SU-DHL-6 (cell line): Measurements from ENCODE around the gene KCNF1.

ENCODE experiments used
- H2AFZ ChIP-seq: fragments of 200-600 bp; sonication (generic); 2 replicates; pipeline ENCODE4 v1.6.1; 2014; ENCODE audit warnings: low read depth, mild to moderate bottlenecking, moderate library complexity, mixed read lengths, antibody characterized with exemption, low read length; ENCODE audit not compliant: severe bottlenecking
- H3F3A ChIP-seq: fragments of 200-600 bp; shearing (Covaris generic); 2 replicates; pipeline ENCODE4 v1.6.0; 2016; ENCODE audit warnings: antibody characterized with exemption, mild to moderate bottlenecking; ENCODE audit not compliant: insufficient read depth
- H3K27ac ChIP-seq: fragments of 200-600 bp; sonication (generic); 2 replicates; pipeline ENCODE4 v1.5.1; 2016; ENCODE audit warnings: low read depth, mild to moderate bottlenecking, low read length, moderate library complexity, mixed read lengths
- H3K27me3 ChIP-seq: fragments of 200-600 bp; sonication (generic), shearing (Covaris generic); 2 replicates; pipeline ENCODE4 v1.6.0; 2014; ENCODE audit warnings: mild to moderate bottlenecking, low read length
- H3K36me3 ChIP-seq: fragments of 200-600 bp; sonication (generic); 2 replicates; pipeline ENCODE4 v1.6.1; 2014; ENCODE audit warnings: mild to moderate bottlenecking, low read length, mixed read lengths
- H3K4me2 ChIP-seq: fragments of 300-600, 200-600 bp; shearing (Covaris generic), sonication (generic); 2 replicates; pipeline ENCODE4 v1.6.0; 2014; ENCODE audit warnings: low read length, low read depth, mild to moderate bottlenecking; ENCODE audit not compliant: poor library complexity, severe bottlenecking
- H3K4me3 ChIP-seq: fragments of 200-600 bp; sonication (generic); 2 replicates; pipeline ENCODE4 v1.5.1; 2014; ENCODE audit warnings: antibody characterized with exemption, low read length, mild to moderate bottlenecking, mixed read lengths; ENCODE audit not compliant: insufficient read depth, poor library complexity, severe bottlenecking
- H3K79me2 ChIP-seq: fragments of 200-600 bp; sonication (generic); 2 replicates; pipeline ENCODE4 v1.6.1; 2014; ENCODE audit warnings: mild to moderate bottlenecking, low read length, moderate library complexity; ENCODE audit not compliant: insufficient read depth
- H3K9ac ChIP-seq: fragments of 200-600 bp; sonication (generic); 2 replicates; pipeline ENCODE4 v1.7.0; 2014; ENCODE audit warnings: mild to moderate bottlenecking, low read length
- H3K9me2 ChIP-seq: fragments of 200-600 bp; sonication (generic); replicated peaks from 2 replicates; pipeline ENCODE4 v1.6.1; 2014; ENCODE audit warnings: low read length; ENCODE audit not compliant: insufficient read depth
- H3K9me3 ChIP-seq: fragments of 200-600 bp; sonication (generic); 2 replicates; pipeline ENCODE4 v1.6.1; 2014; ENCODE audit warnings: low read length, mixed read lengths; ENCODE audit not compliant: insufficient read depth
- H4K20me1 ChIP-seq: fragments of 200-600 bp; sonication (generic); 2 replicates; pipeline ENCODE4 v1.6.1; 2014; ENCODE audit warnings: low read depth, mild to moderate bottlenecking, antibody characterized with exemption, low read length, moderate library complexity, mixed read lengths
- EZH2phosphoT487 ChIP-seq: fragments of 200-600 bp; sonication (generic), shearing (Covaris generic); conservative IDR thresholded peaks from 2 replicates; pipeline ENCODE4 v1.6.1; 2018; ENCODE audit warnings: mild to moderate bottlenecking, antibody characterized with exemption, low read length, moderate library complexity, mixed read lengths
- TF ChIP-seq, protein P1 (sequence below): fragments of 200-600 bp; sonication (generic); IDR thresholded peaks from one replicate; pipeline ENCODE4 v1.5.1; 2017; ENCODE audit warnings: antibody characterized with exemption, mild to moderate bottlenecking, low read length, moderate library complexity; ENCODE audit not compliant: insufficient read depth, poor library complexity, severe bottlenecking

KCNF1 gene

DNA sequence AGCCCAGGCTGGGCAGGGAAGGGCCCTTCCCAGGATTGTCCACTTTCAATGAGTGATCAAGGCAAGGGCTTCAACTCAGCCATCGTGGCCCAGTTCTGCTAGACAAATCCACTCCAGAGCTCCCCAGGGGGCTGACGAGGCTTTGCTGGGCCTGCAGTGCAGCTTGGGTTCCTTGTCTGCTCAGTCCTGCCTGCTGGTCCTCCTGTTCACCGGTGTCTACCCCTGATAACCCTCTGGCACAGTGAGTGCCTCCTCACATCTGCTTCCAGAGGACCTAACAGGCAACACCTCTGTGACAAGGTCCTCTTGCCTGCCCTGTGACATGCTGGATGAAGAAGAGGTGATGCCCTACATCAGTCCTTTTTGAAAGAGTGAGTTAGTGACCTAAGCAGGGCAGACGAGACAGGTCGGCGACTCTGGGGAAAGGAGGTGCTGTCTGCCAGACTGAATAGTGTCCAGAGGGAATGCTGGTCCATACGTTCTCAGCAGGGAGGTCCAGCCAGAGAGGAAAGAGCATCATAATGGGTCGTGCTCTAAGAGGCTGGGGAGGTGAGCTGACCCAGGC lies 20.9 kb upstream of the KCNF1 start:
- Histone ChIP-seq H3K27me3 (no peaks in the 10 kb centered on the region), H3K36me3 (no peaks in the 10 kb centered on the region), H3K79me2 (no peaks in the 10 kb centered on the region), H3F3A (no peaks in the 10 kb centered on the region), H3K9ac (no peak overlapping the region), H2AFZ (no peak overlapping the region), H3K4me2 (no peak overlapping the region), H3K4me3 (no peak overlapping the region), H3K27ac (no peak overlapping the region), H3K9me2 (no peaks in the 10 kb centered on the region), H3K9me3 (no peaks in the 10 kb centered on the region), H4K20me1 (no peaks in the 10 kb centered on the region)
- no peak for TF ChIP-seq EZH2phosphoT487
- TF ChIP-seq, protein P1, sequence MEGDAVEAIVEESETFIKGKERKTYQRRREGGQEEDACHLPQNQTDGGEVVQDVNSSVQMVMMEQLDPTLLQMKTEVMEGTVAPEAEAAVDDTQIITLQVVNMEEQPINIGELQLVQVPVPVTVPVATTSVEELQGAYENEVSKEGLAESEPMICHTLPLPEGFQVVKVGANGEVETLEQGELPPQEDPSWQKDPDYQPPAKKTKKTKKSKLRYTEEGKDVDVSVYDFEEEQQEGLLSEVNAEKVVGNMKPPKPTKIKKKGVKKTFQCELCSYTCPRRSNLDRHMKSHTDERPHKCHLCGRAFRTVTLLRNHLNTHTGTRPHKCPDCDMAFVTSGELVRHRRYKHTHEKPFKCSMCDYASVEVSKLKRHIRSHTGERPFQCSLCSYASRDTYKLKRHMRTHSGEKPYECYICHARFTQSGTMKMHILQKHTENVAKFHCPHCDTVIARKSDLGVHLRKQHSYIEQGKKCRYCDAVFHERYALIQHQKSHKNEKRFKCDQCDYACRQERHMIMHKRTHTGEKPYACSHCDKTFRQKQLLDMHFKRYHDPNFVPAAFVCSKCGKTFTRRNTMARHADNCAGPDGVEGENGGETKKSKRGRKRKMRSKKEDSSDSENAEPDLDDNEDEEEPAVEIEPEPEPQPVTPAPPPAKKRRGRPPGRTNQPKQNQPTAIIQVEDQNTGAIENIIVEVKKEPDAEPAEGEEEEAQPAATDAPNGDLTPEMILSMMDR = no peak

DNA sequence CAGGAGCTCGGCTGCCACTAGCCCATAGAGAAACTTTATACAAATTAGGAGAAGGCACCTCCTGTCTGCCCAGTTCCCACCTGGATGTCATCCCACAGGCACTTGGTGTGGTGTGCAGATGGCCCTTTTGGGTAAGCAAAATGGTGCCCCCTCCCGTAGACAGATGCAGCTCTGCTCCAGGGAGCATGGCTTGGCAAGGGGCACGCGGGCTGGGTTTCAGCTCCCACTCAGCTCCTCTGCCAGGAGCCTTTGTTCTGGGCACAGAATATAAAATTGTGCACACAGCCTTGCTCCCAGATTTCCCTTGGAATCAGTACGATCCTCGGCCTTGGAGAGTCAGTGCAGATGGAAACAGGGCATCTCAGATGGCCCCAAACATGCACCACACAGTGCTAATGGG lies 20.3 kb upstream of the KCNF1 start:
- no peak overlapping the region for H2AFZ ChIP-seq
- no peaks in the 10 kb centered on the region for H3K27me3 ChIP-seq
- no peaks in the 10 kb centered on the region for H3K9me3 ChIP-seq
- H3K79me2 ChIP-seq = no peaks in the 10 kb centered on the region
- H3K4me2 ChIP-seq = no peak overlapping the region
- H3K4me3 ChIP-seq = no peak overlapping the region
- H3K36me3 ChIP-seq = no peaks in the 10 kb centered on the region
- H3F3A ChIP-seq = no peaks in the 10 kb centered on the region
- H3K27ac ChIP-seq = no peak overlapping the region
- no peak overlapping the region for H3K9ac ChIP-seq
- no peaks in the 10 kb centered on the region for H4K20me1 ChIP-seq
- no peaks in the 10 kb centered on the region for H3K9me2 ChIP-seq
- TF ChIP-seq EZH2phosphoT487 = no peak
- TF ChIP-seq, protein P1 = no peak

DNA sequence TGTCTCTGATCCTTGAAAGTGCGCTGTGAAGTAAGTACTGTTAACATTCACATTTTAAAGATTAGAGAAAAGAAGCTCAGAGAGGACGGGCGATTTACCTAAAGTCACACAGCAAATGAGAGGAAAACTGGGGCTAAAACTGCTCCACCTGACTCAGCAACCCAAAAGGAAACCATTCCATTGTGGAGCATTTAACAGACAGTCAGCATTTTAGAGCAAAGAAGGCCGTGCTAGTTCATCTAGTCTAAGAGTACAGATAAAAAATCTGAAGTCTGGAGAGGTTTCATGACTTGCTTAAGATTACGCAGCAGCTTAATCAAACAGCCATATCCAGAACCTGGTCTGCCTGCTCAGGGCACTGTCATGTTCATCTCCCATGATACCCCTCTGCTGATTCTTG lies 19.9 kb upstream of the KCNF1 start:
- Histone ChIP-seq H3K9me3 (no peaks in the 10 kb centered on the region), H3K79me2 (no peaks in the 10 kb centered on the region), H3K4me3 (no peak overlapping the region), H3K4me2 (no peak overlapping the region), H3K27ac (no peak overlapping the region), H3K36me3 (no peaks in the 10 kb centered on the region), H3F3A (no peaks in the 10 kb centered on the region), H4K20me1 (no peaks in the 10 kb centered on the region), H3K9ac (no peak overlapping the region), H2AFZ (no peak overlapping the region), H3K9me2 (no peaks in the 10 kb centered on the region), H3K27me3 (no peaks in the 10 kb centered on the region)
- TF ChIP-seq, protein P1 = no peak
- no peak for TF ChIP-seq EZH2phosphoT487
